NB4 (cell line): Measurements from ENCODE around the gene INHA.

Experiments
- CTCF ChIP-seq: IDR thresholded peaks from one replicate; pipeline ENCODE4 v1.5.1; 2012; ENCODE audit warnings: low read depth, low read length
- MAX ChIP-seq: IDR thresholded peaks from 2 replicates; pipeline ENCODE4 v1.6.1; 2011; ENCODE audit warnings: low read depth, low read length
- POLR2A ChIP-seq: IDR thresholded peaks from 2 replicates; pipeline ENCODE4 v1.6.1; 2011; ENCODE audit warnings: mild to moderate bottlenecking; ENCODE audit not compliant: insufficient read length; ENCODE audit errors: extremely low read depth

GRCh38 chr2:219544567-219544966 lies 27.5 kb upstream of the INHA start:
- TF ChIP-seq CTCF: no peak
- TF ChIP-seq POLR2A: no peak
- TF ChIP-seq MAX: no peak
